T-helper 2 cell treated with Interferon-gamma antibody and Interleukin-4, amounts not matched to agents 5 μg/mL and 100 μg/mL, for 36 hours (primary cell): ENCODE measurements around the gene PKLR.
"Not testable (repeated sequence)": the region's sequence is repeated elsewhere in the genome, so short reads cannot be mapped to it uniquely, and the experiment has no call there.

Source experiments
- DNase-seq: peaks from one replicate; pipeline ENCODE4 v3.0.0; 2021; ENCODE audit warnings: low spot score
- H3K27ac Mint-ChIP-seq: one replicate; pipeline ENCODE4 v1.8.0; 2021; ENCODE audit warnings: mild to moderate bottlenecking, mixed read lengths
- H3K27me3 Mint-ChIP-seq: one replicate; pipeline ENCODE4 v1.8.0; 2021; ENCODE audit warnings: low read depth, mixed read lengths
- H3K36me3 Mint-ChIP-seq: one replicate; pipeline ENCODE4 v1.8.0; 2021; ENCODE audit warnings: low read depth, mixed read lengths
- H3K4me1 Mint-ChIP-seq: one replicate; pipeline ENCODE4 v1.8.0; 2021; ENCODE audit warnings: low read depth, mixed read lengths
- H3K4me3 Mint-ChIP-seq: one replicate; pipeline ENCODE4 v1.8.0; 2022; ENCODE audit warnings: mild to moderate bottlenecking, moderate library complexity, mixed read lengths
- H3K9me3 Mint-ChIP-seq: one replicate; pipeline ENCODE4 v1.8.0; 2021; ENCODE audit warnings: mixed read lengths

The PKLR gene

GRCh38 chr1:155301342-155301841 lies at the start of gene PKLR:
Gene PKLR (minus strand): TSS chr1:155301438. CDS start chr1:155301395, 43 bp downstream.
- Mint-ChIP-seq H3K4me1 (peaks cover 5% of the 10 kb centered on the region), H3K27me3 (peaks cover 15% of the 10 kb centered on the region), H3K4me3 (no peak within 1 kb of the TSS), H3K27ac (no peak within 1 kb of the TSS), H3K36me3 (no peaks in the 10 kb centered on the region), H3K9me3 (no peaks in the 10 kb centered on the region)
- DNase-seq = no peak

GRCh38 chr1:155342842-155343241 lies 41.6 kb upstream of the PKLR start:
- H3K9me3 Mint-ChIP-seq = no peaks in the 10 kb centered on the region
- H3K36me3 Mint-ChIP-seq = peaks cover 55% of the 10 kb centered on the region

GRCh38 chr1:155339515-155340097 lies 38.4 kb upstream of the PKLR start:
- H3K4me1 Mint-ChIP-seq = no peaks in the 10 kb centered on the region
- H3K27ac Mint-ChIP-seq = no peak overlapping the region
- no peaks in the 10 kb centered on the region for H3K9me3 Mint-ChIP-seq
- no peaks in the 10 kb centered on the region for H3K27me3 Mint-ChIP-seq
- no peak overlapping the region for H3K4me3 Mint-ChIP-seq
- DNase-seq = no peak
- H3K36me3 Mint-ChIP-seq = peaks cover 59% of the 10 kb centered on the region

More at GRCh38 chr1:155342842-155343241, 41.6 kb upstream of the PKLR start:
- Mint-ChIP-seq H3K27me3 (no peaks in the 10 kb centered on the region), H3K4me1 (no peaks in the 10 kb centered on the region), H3K4me3 (no peak overlapping the region), H3K27ac (no peak overlapping the region)
- DNase-seq = no peak

- H3K27ac Mint-ChIP-seq = no peak overlapping the region
- no peak overlapping the region for H3K4me3 Mint-ChIP-seq
- H3K27me3 Mint-ChIP-seq = no peaks in the 10 kb centered on the region
- no peaks in the 10 kb centered on the region for H3K4me1 Mint-ChIP-seq
- DNase-seq = no peak
- peaks cover 46% of the 10 kb centered on the region for H3K36me3 Mint-ChIP-seq
- no peaks in the 10 kb centered on the region for H3K9me3 Mint-ChIP-seq
These were observed 33.7 kb upstream of the PKLR start for GRCh38 chr1:155334962-155335361.

- no peaks in the 10 kb centered on the region for H3K27me3 Mint-ChIP-seq
- H3K4me1 Mint-ChIP-seq = peaks cover 8% of the 10 kb centered on the region
- H3K9me3 Mint-ChIP-seq = no peaks in the 10 kb centered on the region
- H3K4me3 Mint-ChIP-seq = no peak overlapping the region
- no peak for DNase-seq
- H3K36me3 Mint-ChIP-seq = peaks cover 26% of the 10 kb centered on the region
- H3K27ac Mint-ChIP-seq = no peak overlapping the region
These were observed 28.9 kb upstream of the PKLR start for GRCh38 chr1:155329980-155330598.

GRCh38 chr1:155328856-155329255 lies 27.6 kb upstream of the PKLR start:
- H3K9me3 Mint-ChIP-seq, DNase-seq, H3K4me3 Mint-ChIP-seq, H3K27me3 Mint-ChIP-seq, H3K4me1 Mint-ChIP-seq, H3K27ac Mint-ChIP-seq: not testable (repeated sequence)
- peaks cover 23% of the 10 kb centered on the region for H3K36me3 Mint-ChIP-seq

GRCh38 chr1:155327981-155328380 lies 26.7 kb upstream of the PKLR start:
- peaks cover 18% of the 10 kb centered on the region for H3K36me3 Mint-ChIP-seq
- H3K9me3 Mint-ChIP-seq = no peaks in the 10 kb centered on the region
- no peak for DNase-seq
- no peak overlapping the region for H3K4me3 Mint-ChIP-seq
- H3K27me3 Mint-ChIP-seq = no peaks in the 10 kb centered on the region
- H3K27ac Mint-ChIP-seq = no peak overlapping the region
- H3K4me1 Mint-ChIP-seq = peaks cover 8% of the 10 kb centered on the region

GRCh38 chr1:155326631-155327037 lies 25.4 kb upstream of the PKLR start:
- H3K9me3 Mint-ChIP-seq = no peaks in the 10 kb centered on the region
- no peak for DNase-seq
- H3K36me3 Mint-ChIP-seq = peaks cover 18% of the 10 kb centered on the region
- no peak overlapping the region for H3K27ac Mint-ChIP-seq
- H3K27me3 Mint-ChIP-seq = no peaks in the 10 kb centered on the region
- H3K4me1 Mint-ChIP-seq = peaks cover 14% of the 10 kb centered on the region
- no peak overlapping the region for H3K4me3 Mint-ChIP-seq

- peaks cover 16% of the 10 kb centered on the region for H3K36me3 Mint-ChIP-seq
- H3K27ac Mint-ChIP-seq = peak overlapping the region; percentile 49
- H3K9me3 Mint-ChIP-seq = no peaks in the 10 kb centered on the region
- H3K27me3 Mint-ChIP-seq = no peaks in the 10 kb centered on the region
- peaks cover 17% of the 10 kb centered on the region for H3K4me1 Mint-ChIP-seq
- DNase-seq = no peak
- H3K4me3 Mint-ChIP-seq = peak overlapping the region; percentile 86
These were observed 24.8 kb upstream of the PKLR start for GRCh38 chr1:155326020-155326526.

- peaks cover 21% of the 10 kb centered on the region for H3K4me1 Mint-ChIP-seq
- H3K4me3 Mint-ChIP-seq = peak overlapping the region; percentile 86
- H3K9me3 Mint-ChIP-seq = no peaks in the 10 kb centered on the region
- H3K36me3 Mint-ChIP-seq = peaks cover 13% of the 10 kb centered on the region
- no peaks in the 10 kb centered on the region for H3K27me3 Mint-ChIP-seq
- no peak overlapping the region for H3K27ac Mint-ChIP-seq
- no peak for DNase-seq
These were observed 24.3 kb upstream of the PKLR start for GRCh38 chr1:155325603-155325893.

GRCh38 chr1:155324717-155325602 lies 23.7 kb upstream of the PKLR start:
- Mint-ChIP-seq H3K27me3 (no peaks in the 10 kb centered on the region), H3K36me3 (peaks cover 10% of the 10 kb centered on the region), H3K4me1 (peaks cover 27% of the 10 kb centered on the region), H3K4me3 (peak overlapping the region; percentile 86), H3K27ac (peak overlapping the region; percentile 55), H3K9me3 (no peaks in the 10 kb centered on the region)
- no peak for DNase-seq

- peaks cover 31% of the 10 kb centered on the region for H3K4me1 Mint-ChIP-seq
- peak overlapping the region; percentile 86 for H3K4me3 Mint-ChIP-seq
- H3K27ac Mint-ChIP-seq = peak overlapping the region; percentile 87
- H3K27me3 Mint-ChIP-seq = no peaks in the 10 kb centered on the region
- H3K36me3 Mint-ChIP-seq = peaks cover 13% of the 10 kb centered on the region
- peak; percentile 95 for DNase-seq
- H3K9me3 Mint-ChIP-seq = no peaks in the 10 kb centered on the region
These were observed 22.9 kb upstream of the PKLR start for GRCh38 chr1:155324037-155324716.

- Mint-ChIP-seq H3K9me3 (no peaks in the 10 kb centered on the region), H3K4me3 (peak overlapping the region; percentile 86), H3K27ac (peak overlapping the region; percentile 87), H3K36me3 (peaks cover 17% of the 10 kb centered on the region), H3K27me3 (no peaks in the 10 kb centered on the region), H3K4me1 (peaks cover 35% of the 10 kb centered on the region)
- peak; percentile 82 for DNase-seq
These were observed 22.4 kb upstream of the PKLR start for GRCh38 chr1:155323729-155324036.
